ENCODE measurements around the gene TM4SF4. TPM values are rescaled to one million over a fixed set of nuclear protein-coding genes. Genes with fewer than 3 reads are reported as not detected.

TM4SF4 gene
- total and polyA plus RNA-seq, 2 of the 8 experiments (the other 6 are each of a cell fraction or from before 2014, with no cell fraction given) = not detected

- ChIA-PET POLR2A (ENCODE audit: partially characterized antibody) (no interaction called here), CTCF (ENCODE audit: partially characterized antibody) (interaction anchor here (0.6 to 1.8 kb wide), 2 partner anchors 22 to 32 kb away, joined by 3 to 5 read pairs; no protein-coding TSS in a partner anchor)
- Histone ChIP-seq H3K27me3 (replicated peaks in 1 of 4; ENCODE audit: control insufficient read depth in 3 of 4, extremely low read depth in 1 of 4, insufficient read depth in 3 of 4, low read length in 3 of 4) (no peaks in the 10 kb centered on the region), H2BK12ac (ENCODE audit: low read depth, low read length) (no peak overlapping the region), H3K9ac (replicated peaks in 1 of 4; ENCODE audit: extremely low read depth in 1 of 4, low read depth in 3 of 4, low read length in 3 of 4) (no peak overlapping the region), H3K18ac (ENCODE audit: extremely low read depth, low read length) (no peak overlapping the region), H3K4me3 (ENCODE audit: extremely low read depth in 1 of 4, insufficient read depth in 2 of 4, low read depth in 3 of 4, low read length in 4 of 4) (no peak overlapping the region), H2BK120ac (replicated peaks; ENCODE audit: low read depth, low read length) (no peak overlapping the region), H2AK5ac (ENCODE audit: low read depth, low read length) (no peak overlapping the region), H4K91ac (replicated peaks; ENCODE audit: insufficient read length, low read length) (no peak overlapping the region), H3K79me2 (ENCODE audit: control insufficient read depth in 1 of 2, insufficient read depth in 2 of 2, low read length in 2 of 2) (peaks cover 0 to 5% of the 10 kb centered on the region in 2 experiments; a peak in 2 of 4 replicates), H3K23ac (ENCODE audit: insufficient read length) (no peak overlapping the region), H3K4me1 (replicated peaks in 1 of 4; ENCODE audit: control insufficient read depth in 3 of 4, insufficient read depth in 4 of 4, low read length in 3 of 4) (peaks cover 0 to 5% (median 0%) of the 10 kb centered on the region in 4 experiments; a peak in 2 of 7 replicates), H4K20me1 (replicated peaks in 1 of 2; ENCODE audit: control insufficient read depth in 1 of 2, insufficient read depth in 2 of 2, low read length in 2 of 2) (no peaks in the 10 kb centered on the region), H3K27ac (ENCODE audit: low read depth, low read length) (no peak overlapping the region), H4K5ac (ENCODE audit: insufficient read length, low read depth, low read length) (no peak overlapping the region), H3K14ac (ENCODE audit: insufficient read length) (no peak overlapping the region), H3K79me1 (ENCODE audit: low read depth, low read length) (no peaks in the 10 kb centered on the region), H3K9me3 (ENCODE audit: insufficient read depth in 2 of 2, low read depth in 1 of 2, low read length in 1 of 2) (no peaks in the 10 kb centered on the region), H3K36me3 (ENCODE audit: control insufficient read depth in 2 of 4, insufficient read depth in 4 of 4, low read length in 3 of 4) (peaks cover 0 to 4% (median 0%) of the 10 kb centered on the region in 4 experiments; a peak in 1 of 8 replicates), H3K56ac (replicated peaks; ENCODE audit: insufficient read length, low read depth, low read length) (no peak overlapping the region), H3K23me2 (ENCODE audit: low read depth, low read length) (no peaks in the 10 kb centered on the region), H4K8ac (ENCODE audit: extremely low read depth, insufficient read depth, low read length) (no peak overlapping the region), H3K4ac (replicated peaks; ENCODE audit: insufficient read length, low read depth, low read length) (no peak overlapping the region), H2BK20ac (ENCODE audit: low read length) (no peak overlapping the region), H2BK5ac (ENCODE audit: low read depth, low read length) (no peak overlapping the region), H2BK15ac (ENCODE audit: low read length) (no peak overlapping the region), H2AFZ (ENCODE audit: low read length) (no peak overlapping the region), H3K4me2 (ENCODE audit: insufficient read depth in 1 of 2, low read depth in 2 of 2, low read length in 2 of 2) (no peak overlapping the region)
- FAIRE-seq (no peak), DNase-seq (ENCODE audit: low read depth in 1 of 2, low spot score in 2 of 2) (no peak)
- WGBS, 2 experiments (ENCODE audit: extremely low coverage in 1 of 2, insufficient coverage in 1 of 2, insufficient read length in 1 of 2, insufficient replicate concordance in 2 of 2, low coverage in 1 of 2, low lambda C conversion rate in 2 of 2, missing lambda C conversion rate in 1 of 2) = 90% methylated on average over 2 of the region's 2 CpGs; no CpG with 5 or more reads in 1 of the 2 experiments
- no peak for TF ChIP-seq BCL11A (IDR thresholded peaks at IDR 0.05; ENCODE audit: low read depth in 2 of 2, low read length in 2 of 2)
- TF ChIP-seq FOSL1 (IDR thresholded peaks at IDR 0.05; ENCODE audit: insufficient read depth, low read depth, low read length) = no peak
- TF ChIP-seq CBX8 (IDR thresholded peaks at IDR 0.05; ENCODE audit: borderline replicate concordance, low read depth, low read length) = no peak
- TF ChIP-seq PHF8 (conservative IDR thresholded peaks at IDR 0.05; ENCODE audit: low read depth, low read length) = no peak
- no peak for TF ChIP-seq NRF1 (IDR thresholded peaks at IDR 0.05; ENCODE audit: low read depth, low read length)
- TF ChIP-seq POU5F1 (IDR thresholded peaks at IDR 0.05; ENCODE audit: low read depth, low read length) = no peak
- no peak for TF ChIP-seq SIX5 (IDR thresholded peaks at IDR 0.05; ENCODE audit: low read depth, low read length)
- no peak for TF ChIP-seq CBX5 (IDR thresholded peaks at IDR 0.05; ENCODE audit: low read depth, low read length)
- TF ChIP-seq POLR2AphosphoS5 (IDR thresholded peaks at IDR 0.05; ENCODE audit: low read depth, low read length) = no peak
- no peak for TF ChIP-seq USF2 (IDR thresholded peaks at IDR 0.05; ENCODE audit: low read length)
- TF ChIP-seq SAP30 (IDR thresholded peaks at IDR 0.05; ENCODE audit: insufficient read depth, insufficient replicate concordance, low read length) = no peak
- no peak for TF ChIP-seq SIRT6 (IDR thresholded peaks at IDR 0.05; ENCODE audit: low read length)
- no peak for TF ChIP-seq KDM1A (IDR thresholded peaks at IDR 0.05; ENCODE audit: borderline replicate concordance, low read length)
- no peak for TF ChIP-seq JUND (IDR thresholded peaks at IDR 0.05; ENCODE audit: low read length)
These were observed 70.6 kb downstream of the TM4SF4 start for GRCh38 chr3:149545049-149545448.

Data from H1 (cell line).